Measurements from ENCODE around the gene WRNIP1. TPM values are rescaled to one million over a fixed set of nuclear protein-coding genes. Genes with fewer than 3 reads are reported as not detected.
A peak's percentile ranks its signal among the peaks of the same experiment; 100 is the strongest.

WRNIP1 gene
- total and polyA plus RNA-seq, 9 of the 15 experiments (the other 6 are each of a cell fraction or from before 2014, with no cell fraction given): 13.2 to 63.6 (median 48.6) TPM

DNA sequence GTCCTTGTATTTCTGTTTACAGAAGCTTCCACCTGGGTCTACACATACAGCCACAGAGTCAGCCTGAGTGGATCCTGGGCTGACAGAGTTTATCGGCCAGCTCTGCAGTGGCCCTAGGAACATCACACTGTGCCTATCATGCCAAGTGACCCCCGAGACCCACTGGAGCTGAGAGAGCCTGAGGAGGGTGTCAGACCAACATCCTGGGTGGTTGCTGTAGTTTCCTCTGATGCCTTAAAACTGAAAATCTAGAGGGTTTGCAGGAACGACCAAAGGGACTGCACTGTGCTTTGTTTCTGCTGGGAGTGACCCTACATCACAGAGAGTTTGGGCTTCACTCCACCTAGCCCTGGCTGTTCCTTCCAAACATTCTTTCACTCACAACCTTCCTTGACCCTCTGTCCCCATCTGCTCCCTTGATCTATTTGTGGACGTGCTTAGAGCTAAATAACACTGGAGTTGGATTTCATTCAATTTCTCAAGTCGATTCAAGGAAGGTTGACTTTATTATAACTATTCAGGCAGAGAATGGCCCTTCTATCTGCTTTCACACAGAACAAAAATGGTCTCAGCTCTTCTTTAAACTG, 32.6 kb upstream of the WRNIP1 start:
- H3K4me1 ChIP-seq (replicated peaks in 1 of 2; ENCODE audit: control insufficient read depth in 2 of 2, insufficient read depth in 2 of 2, low read length in 2 of 2): peaks cover 9 to 41% of the 10 kb centered on the region in 2 experiments; a peak in 4 of 5 replicates
- POLR2A ChIA-PET: interaction anchor here (0.6 to 2.2 kb wide), 9 partner anchors 10 to 284 kb away, joined by 3 to 13 read pairs (median 3); partner anchors contain the start of gene WRNIP1
- H3K9me1 ChIP-seq (ENCODE audit: control insufficient read depth, insufficient read depth, low read length): peaks cover 3% of the 10 kb centered on the region
- H3K9me3 ChIP-seq (replicated peaks; ENCODE audit: control insufficient read depth, insufficient read depth, low read depth, low read length): no peaks in the 10 kb centered on the region
- H3K27me3 ChIP-seq (ENCODE audit: control insufficient read depth in 2 of 2, insufficient read depth in 2 of 2, low read length in 2 of 2): no peaks in the 10 kb centered on the region
- FAIRE-seq (peak; percentile 6), ATAC-seq (peak; percentile 26; the same call in 2 of the 3 replicates), DNase-seq (ENCODE audit: extremely low read depth in 1 of 4, low spot score in 3 of 4) (no peak)
- H3K4me2 ChIP-seq (ENCODE audit: insufficient read depth, low read length): no peak overlapping the region
- H3K9ac ChIP-seq (ENCODE audit: insufficient read depth in 1 of 2, low read depth in 2 of 2, low read length in 2 of 2): peak overlapping the region; percentile 15 to 17; a peak in 2 of 4 replicates
- no peaks in the 10 kb centered on the region for H3K36me3 ChIP-seq (ENCODE audit: control insufficient read depth, insufficient read depth, low read length)
- 25% methylated on average over 5 of the region's 5 CpGs for WGBS (ENCODE audit: insufficient coverage, low coverage, missing lambda C conversion rate)
- peak overlapping the region; percentile 91 for H2AFZ ChIP-seq (ENCODE audit: low read depth, low read length)
- no TSS peak for BruUV-seq (replicated peaks)
- no peaks in the 10 kb centered on the region for H4K20me1 ChIP-seq (replicated peaks; ENCODE audit: control insufficient read depth, insufficient read depth, low read length)
- in situ Hi-C loops (cut with MboI): no loop called here
- CTCF ChIA-PET (ENCODE audit: low intra/inter-chr PET ratio): interaction anchor here (0.9 kb wide), 1 partner anchor 18 kb away, joined by 3 read pairs; no protein-coding TSS in a partner anchor
- intact Hi-C loops (cut with micrococcal nuclease): loop anchor here (10.0 kb wide), 1 partner anchor 992 kb away; no protein-coding TSS in a partner anchor
- H3K4me3 ChIP-seq: no peak overlapping the region
- H3K79me2 ChIP-seq (ENCODE audit: control insufficient read depth, insufficient read depth, low read length): no peaks in the 10 kb centered on the region
- peak overlapping the region; percentile 67; the same call in 2 of the 3 replicates for H3K27ac ChIP-seq (ENCODE audit: extremely low read depth, low read depth, low read length)
- TF ChIP-seq POLR2B (IDR thresholded peaks at IDR 0.05; ENCODE audit: low read depth, partially characterized antibody) (no peak), ELF2 (CRISPR knock-in tag; IDR thresholded peaks at IDR 0.05) (peak; percentile 36; the same call in 1 of the 2 replicates), RBM39 (optimal IDR thresholded peaks at IDR 0.05; ENCODE audit: low read depth, low read length) (no peak), DDX20 (tag; IDR thresholded peaks at IDR 0.05; ENCODE audit: low read depth) (no peak), BRCA1 (IDR thresholded peaks at IDR 0.05) (no peak), BRCA1 (CRISPR knock-in tag; IDR thresholded peaks at IDR 0.05) (no peak), NR2C2 (CRISPR knock-in tag; IDR thresholded peaks at IDR 0.05) (0 out of 2 replicates have a peak, but pooled peaks have one; percentile 29), NR2C2 (tag; IDR thresholded peaks at IDR 0.05) (no peak), SMAD3 (CRISPR knock-in tag; conservative IDR thresholded peaks at IDR 0.05) (0 out of 2 replicates have a peak, but pooled peaks have one; percentile 27), MEF2D (tag; conservative IDR thresholded peaks at IDR 0.05; ENCODE audit: low read depth) (0 out of 2 replicates have a peak, but pooled peaks have one; percentile 25), HNRNPL (IDR thresholded peaks at IDR 0.05; ENCODE audit: low read depth, low read length) (no peak), ZNF41 (CRISPR knock-in tag; conservative IDR thresholded peaks at IDR 0.05) (0 out of 2 replicates have a peak, but pooled peaks have one; percentile 4)
- TF ChIP-seq, protein P1, sequence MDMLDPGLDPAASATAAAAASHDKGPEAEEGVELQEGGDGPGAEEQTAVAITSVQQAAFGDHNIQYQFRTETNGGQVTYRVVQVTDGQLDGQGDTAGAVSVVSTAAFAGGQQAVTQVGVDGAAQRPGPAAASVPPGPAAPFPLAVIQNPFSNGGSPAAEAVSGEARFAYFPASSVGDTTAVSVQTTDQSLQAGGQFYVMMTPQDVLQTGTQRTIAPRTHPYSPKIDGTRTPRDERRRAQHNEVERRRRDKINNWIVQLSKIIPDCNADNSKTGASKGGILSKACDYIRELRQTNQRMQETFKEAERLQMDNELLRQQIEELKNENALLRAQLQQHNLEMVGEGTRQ (CRISPR knock-in tag; IDR thresholded peaks at IDR 0.05): no peak
- TF ChIP-seq, protein P2, sequence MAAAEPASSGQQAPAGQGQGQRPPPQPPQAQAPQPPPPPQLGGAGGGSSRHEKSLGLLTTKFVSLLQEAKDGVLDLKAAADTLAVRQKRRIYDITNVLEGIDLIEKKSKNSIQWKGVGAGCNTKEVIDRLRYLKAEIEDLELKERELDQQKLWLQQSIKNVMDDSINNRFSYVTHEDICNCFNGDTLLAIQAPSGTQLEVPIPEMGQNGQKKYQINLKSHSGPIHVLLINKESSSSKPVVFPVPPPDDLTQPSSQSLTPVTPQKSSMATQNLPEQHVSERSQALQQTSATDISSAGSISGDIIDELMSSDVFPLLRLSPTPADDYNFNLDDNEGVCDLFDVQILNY (CRISPR knock-in tag; IDR thresholded peaks at IDR 0.05): no peak
- TF ChIP-seq, protein P3, sequence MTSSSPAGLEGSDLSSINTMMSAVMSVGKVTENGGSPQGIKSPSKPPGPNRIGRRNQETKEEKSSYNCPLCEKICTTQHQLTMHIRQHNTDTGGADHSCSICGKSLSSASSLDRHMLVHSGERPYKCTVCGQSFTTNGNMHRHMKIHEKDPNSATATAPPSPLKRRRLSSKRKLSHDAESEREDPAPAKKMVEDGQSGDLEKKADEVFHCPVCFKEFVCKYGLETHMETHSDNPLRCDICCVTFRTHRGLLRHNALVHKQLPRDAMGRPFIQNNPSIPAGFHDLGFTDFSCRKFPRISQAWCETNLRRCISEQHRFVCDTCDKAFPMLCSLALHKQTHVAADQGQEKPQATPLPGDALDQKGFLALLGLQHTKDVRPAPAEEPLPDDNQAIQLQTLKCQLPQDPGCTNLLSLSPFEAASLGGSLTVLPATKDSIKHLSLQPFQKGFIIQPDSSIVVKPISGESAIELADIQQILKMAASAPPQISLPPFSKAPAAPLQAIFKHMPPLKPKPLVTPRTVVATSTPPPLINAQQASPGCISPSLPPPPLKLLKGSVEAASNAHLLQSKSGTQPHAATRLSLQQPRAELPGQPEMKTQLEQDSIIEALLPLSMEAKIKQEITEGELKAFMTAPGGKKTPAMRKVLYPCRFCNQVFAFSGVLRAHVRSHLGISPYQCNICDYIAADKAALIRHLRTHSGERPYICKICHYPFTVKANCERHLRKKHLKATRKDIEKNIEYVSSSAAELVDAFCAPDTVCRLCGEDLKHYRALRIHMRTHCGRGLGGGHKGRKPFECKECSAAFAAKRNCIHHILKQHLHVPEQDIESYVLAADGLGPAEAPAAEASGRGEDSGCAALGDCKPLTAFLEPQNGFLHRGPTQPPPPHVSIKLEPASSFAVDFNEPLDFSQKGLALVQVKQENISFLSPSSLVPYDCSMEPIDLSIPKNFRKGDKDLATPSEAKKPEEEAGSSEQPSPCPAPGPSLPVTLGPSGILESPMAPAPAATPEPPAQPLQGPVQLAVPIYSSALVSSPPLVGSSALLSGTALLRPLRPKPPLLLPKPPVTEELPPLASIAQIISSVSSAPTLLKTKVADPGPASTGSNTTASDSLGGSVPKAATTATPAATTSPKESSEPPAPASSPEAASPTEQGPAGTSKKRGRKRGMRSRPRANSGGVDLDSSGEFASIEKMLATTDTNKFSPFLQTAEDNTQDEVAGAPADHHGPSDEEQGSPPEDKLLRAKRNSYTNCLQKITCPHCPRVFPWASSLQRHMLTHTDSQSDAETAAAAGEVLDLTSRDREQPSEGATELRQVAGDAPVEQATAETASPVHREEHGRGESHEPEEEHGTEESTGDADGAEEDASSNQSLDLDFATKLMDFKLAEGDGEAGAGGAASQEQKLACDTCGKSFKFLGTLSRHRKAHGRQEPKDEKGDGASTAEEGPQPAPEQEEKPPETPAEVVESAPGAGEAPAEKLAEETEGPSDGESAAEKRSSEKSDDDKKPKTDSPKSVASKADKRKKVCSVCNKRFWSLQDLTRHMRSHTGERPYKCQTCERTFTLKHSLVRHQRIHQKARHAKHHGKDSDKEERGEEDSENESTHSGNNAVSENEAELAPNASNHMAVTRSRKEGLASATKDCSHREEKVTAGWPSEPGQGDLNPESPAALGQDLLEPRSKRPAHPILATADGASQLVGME (CRISPR knock-in tag; IDR thresholded peaks at IDR 0.05): 0 out of 2 replicates have a peak, but pooled peaks have one; percentile 25
